Measurements from ENCODE around the gene CCDC78.
"Not testable (repeated sequence)": the region's sequence is repeated elsewhere in the genome, so short reads cannot be mapped to it uniquely, and the experiment has no call there.

CCDC78 gene

GRCh38 chr16:695355-696089 is 30.7 kb downstream of the CCDC78 start:
- peak in 1 of 2 donors; percentile 52 for DNase-seq (ENCODE audit: extremely low read depth in 1 of 2, low read depth in 1 of 2)

DNA sequence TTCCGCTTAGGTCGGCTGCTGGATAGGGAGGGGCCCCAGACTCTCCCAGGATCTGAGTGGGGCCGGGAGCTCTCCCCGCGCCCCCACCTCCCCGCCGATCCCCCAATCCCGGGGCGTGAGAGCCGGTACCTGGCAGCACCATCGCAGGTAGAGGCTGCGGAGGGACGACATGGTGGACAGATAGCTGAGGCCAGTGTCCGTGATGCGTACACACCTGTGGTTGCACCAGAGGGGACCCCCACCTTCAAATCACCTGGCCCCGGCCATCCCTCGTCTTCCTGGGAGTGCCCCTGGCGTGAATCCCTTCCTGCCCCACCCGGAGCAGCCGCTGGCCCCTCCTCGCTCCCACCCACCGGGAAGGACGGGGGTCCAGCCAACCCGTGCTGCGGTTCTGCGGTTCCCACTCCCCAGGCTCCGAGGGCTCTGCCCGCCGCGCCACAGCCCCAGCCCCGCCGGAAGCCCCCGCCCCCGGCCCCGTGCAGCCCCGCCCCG is 31.3 kb downstream of the CCDC78 start:
- no peak for DNase-seq (ENCODE audit: extremely low read depth in 1 of 2, low read depth in 1 of 2)

GRCh38 chr16:694187-694862 is 31.9 kb downstream of the CCDC78 start:
- DNase-seq (ENCODE audit: extremely low read depth in 1 of 2, low read depth in 1 of 2), result no peak

DNA sequence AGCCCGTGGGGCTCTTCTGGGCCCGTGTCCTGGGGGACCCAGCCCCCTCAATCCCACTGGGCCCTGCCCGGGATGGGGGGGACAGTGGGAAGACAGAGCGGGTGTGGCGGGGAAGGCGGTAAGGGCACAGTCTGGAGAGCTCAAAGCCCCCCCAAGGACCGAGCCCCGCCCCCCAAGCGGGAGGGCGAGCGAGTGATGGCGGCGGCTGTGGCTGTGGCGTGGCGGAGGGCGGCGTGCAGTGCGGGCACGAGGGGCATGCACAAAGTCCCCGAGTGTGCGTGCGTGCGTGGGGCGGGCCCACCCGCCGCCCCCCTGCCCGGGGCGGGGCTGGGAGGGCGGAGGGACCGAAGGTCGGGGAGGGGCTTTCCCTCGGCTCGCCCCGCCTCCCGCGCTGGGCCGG is 32.5 kb downstream of the CCDC78 start:
- DNase-seq (ENCODE audit: extremely low read depth in 1 of 2, low read depth in 1 of 2), result no peak

DNA sequence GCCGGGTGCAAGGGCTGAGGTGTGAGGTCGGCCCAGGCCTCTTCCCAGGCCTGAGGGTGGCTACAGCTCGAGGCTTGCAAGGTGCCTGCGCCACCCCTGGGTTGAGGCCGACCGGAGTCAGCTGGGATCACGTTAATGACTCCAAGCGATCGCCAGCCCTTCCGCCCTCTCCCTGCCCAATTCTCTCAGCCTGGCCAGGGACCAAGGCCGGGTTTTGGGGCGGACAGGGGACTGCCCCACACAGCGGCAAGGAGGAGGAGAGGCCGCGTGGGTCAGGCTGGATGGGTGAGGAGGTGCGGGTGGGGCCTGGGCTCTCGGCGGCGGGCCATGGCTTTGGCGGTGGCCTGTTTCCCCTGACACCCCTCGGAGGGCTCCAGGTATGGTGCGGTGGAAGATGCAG is 32.9 kb downstream of the CCDC78 start:
- DNase-seq (ENCODE audit: extremely low read depth in 1 of 2, low read depth in 1 of 2), result no peak

GRCh38 chr16:692356-693108 is 33.7 kb downstream of the CCDC78 start:
- DNase-seq (ENCODE audit: extremely low read depth in 1 of 2, low read depth in 1 of 2), result no peak

DNA sequence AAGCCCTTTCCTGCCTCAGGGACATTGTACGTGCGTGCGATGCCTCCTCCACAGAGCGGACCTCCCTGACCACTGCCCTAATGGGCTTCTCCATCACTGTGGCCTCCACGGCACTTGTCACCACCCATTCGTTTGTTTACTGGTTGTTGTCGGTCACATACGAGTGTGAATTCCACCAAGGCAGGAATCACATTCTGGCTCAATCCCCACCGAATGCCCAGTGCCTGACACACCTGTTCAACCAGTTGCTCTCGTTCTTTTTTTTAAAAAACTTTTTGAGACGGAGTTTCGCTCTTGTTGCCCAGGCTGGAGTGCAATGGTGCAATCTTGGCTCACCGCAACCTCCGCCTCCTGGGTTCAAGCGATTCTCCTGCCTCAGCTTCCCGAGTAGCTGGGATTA is 35.0 kb downstream of the CCDC78 start:
- not testable (repeated sequence) for DNase-seq (ENCODE audit: extremely low read depth in 1 of 2, low read depth in 1 of 2)

- DNase-seq (ENCODE audit: extremely low read depth in 1 of 2, low read depth in 1 of 2), result no peak
These were observed 36.9 kb downstream of the CCDC78 start for GRCh38 chr16:689175-689897.

- DNase-seq (ENCODE audit: extremely low read depth in 1 of 2, low read depth in 1 of 2), result no peak
These were observed 38.7 kb downstream of the CCDC78 start for GRCh38 chr16:687499-687898.

GRCh38 chr16:686459-687260 is 39.6 kb downstream of the CCDC78 start:
- DNase-seq (ENCODE audit: extremely low read depth in 1 of 2, low read depth in 1 of 2), result no peak

GRCh38 chr16:685967-686366 is 40.3 kb downstream of the CCDC78 start:
- no peak for DNase-seq (ENCODE audit: extremely low read depth in 1 of 2, low read depth in 1 of 2)

DNA sequence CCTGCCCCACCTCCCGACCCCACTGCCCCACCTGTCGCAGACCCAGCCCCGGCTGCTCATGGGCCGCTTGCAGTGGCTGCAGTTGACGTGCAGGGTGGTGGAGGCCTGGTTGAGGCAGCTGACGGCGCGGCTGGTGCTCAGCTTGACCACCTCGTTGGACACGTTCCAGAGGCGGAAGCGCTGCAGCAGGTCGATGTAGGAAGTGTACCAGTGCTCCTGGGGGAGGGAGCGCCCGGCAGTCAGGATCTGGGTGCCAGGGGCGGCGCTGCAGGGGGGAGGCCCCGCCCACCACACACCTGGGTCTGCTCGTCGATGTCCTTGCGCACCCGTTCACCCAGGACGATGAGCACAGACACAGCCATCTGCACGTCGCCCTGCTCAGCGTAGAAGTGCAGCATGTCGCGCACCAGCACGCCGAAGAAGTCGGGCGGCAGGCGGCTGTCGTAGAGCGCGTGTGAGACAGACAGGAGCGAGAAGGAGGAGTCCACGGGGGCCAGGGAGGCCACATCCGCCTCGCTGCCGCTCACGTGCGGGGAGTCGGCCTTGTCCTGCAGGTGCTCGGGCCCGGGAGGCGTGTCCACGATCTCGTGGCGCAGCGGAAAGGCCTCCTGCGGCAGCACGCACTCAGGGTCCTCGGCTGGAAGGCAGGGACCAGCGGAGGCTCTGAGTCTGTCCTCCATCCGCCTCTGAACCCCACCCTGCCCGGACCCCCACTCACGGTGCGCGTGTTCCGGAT is 41.1 kb downstream of the CCDC78 start:
- DNase-seq (ENCODE audit: extremely low read depth in 1 of 2, low read depth in 1 of 2), result no peak

DNA sequence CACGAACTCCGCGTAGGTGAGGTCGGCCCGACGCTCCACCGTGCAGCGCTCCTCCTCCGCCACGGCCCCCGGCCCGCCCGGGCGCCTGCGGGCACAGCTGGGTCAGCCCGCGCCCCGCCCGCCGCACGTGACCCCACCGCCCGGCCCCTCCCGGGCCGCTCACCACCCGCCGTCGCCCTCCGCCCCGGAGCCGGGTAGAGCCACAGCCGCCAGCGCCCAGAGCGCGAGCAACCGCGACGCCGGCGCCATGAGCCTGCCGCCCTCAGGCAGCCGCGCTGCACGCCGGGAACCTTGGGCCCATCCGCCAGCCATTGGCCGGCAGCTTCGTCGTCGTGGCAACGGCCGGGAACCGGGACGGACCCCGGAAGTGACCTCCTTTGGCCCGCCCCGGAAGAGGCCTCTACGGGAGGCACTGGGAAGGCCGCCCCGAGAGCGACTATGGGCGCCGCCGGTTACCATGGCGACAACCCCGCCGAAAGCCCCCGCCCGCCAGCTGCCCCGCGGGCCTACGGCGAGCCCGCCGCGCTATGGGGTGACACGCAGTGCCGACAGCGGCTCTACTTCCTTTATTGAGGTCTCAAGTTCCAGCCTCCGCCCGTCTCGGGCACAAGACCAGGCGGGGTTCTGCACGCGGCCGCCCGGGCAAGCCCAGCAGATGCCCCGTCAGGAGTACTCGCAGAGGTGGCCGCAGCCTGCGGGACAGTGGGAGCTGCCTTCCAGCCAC is 42.0 kb downstream of the CCDC78 start, which contains the start of gene JMJD8:
Gene JMJD8 (minus strand): TSS at position 264 of the 724 bp plus-strand sequence. CDS start 15 bp downstream, at position 249.
- DNase-seq (ENCODE audit: extremely low read depth in 1 of 2, low read depth in 1 of 2), result peak; percentile 85 to 94

DNA sequence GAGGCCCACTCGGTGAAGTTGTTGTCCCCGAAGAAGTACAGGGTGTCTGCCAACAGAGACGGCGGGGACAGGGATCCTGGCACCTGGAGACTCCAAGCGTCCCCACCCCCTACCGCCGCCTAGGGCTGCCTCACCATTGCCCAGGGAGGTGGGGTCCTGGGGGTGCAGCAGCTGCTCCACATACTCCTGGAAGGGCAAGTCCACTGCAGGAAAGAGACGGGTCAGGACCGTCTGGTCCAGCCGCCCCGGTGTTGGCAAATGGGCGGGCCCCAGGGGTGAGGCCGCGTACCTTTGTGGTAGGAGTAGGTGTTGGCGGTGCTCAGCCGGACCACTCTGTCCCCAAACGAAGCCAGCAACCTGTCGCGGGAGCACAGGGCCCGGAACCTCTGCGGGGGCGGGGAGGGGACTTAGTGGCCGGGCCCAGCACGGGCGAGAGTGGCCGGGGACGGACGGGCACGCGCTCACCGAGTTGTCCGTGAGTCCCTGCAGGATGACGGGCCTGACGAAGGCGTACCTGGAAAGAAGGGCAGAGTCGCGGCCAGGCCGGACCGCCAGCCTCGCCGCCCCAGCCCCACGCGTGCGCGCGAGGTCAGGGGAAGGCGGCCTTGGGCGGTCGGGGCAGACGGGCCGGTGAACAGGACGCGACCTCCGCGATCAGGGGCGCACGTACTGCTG is 42.7 kb downstream of the CCDC78 start:
- no peak for DNase-seq (ENCODE audit: extremely low read depth in 1 of 2, low read depth in 1 of 2)

GRCh38 chr16:682493-683395 is 43.5 kb downstream of the CCDC78 start:
- no peak for DNase-seq (ENCODE audit: extremely low read depth in 1 of 2, low read depth in 1 of 2)

GRCh38 chr16:681746-682427 is 44.4 kb downstream of the CCDC78 start:
- DNase-seq (ENCODE audit: extremely low read depth in 1 of 2, low read depth in 1 of 2), result no peak

Measured in activated CD8-positive, alpha-beta memory T cell treated with anti-CD3 and anti-CD28 coated beads for 1 hour (primary cell).